ENCODE measurements around the gene GPR85.
"Not testable (repeated sequence)": the region's sequence is repeated elsewhere in the genome, so short reads cannot be mapped to it uniquely, and the experiment has no call there.

The GPR85 gene

GRCh38 chr7:113086431-113086888 lies at the start of gene GPR85:
Gene GPR85, minus strand, starts transcription at chr7:113086827. Its CDS starts 2,106 bp downstream, at chr7:113084721.
- FAIRE-seq, result no peak

- FAIRE-seq, result no peak
These were observed 47.4 kb upstream of the GPR85 start for GRCh38 chr7:113134025-113134424.

- no peak for FAIRE-seq
These were observed 44.7 kb upstream of the GPR85 start for GRCh38 chr7:113131367-113131766.

GRCh38 chr7:113128031-113128430 lies 41.4 kb upstream of the GPR85 start:
- FAIRE-seq, result no peak

- no peak for FAIRE-seq
These were observed 39.1 kb upstream of the GPR85 start for GRCh38 chr7:113125728-113126127.

- FAIRE-seq, result no peak
These were observed 36.1 kb upstream of the GPR85 start for GRCh38 chr7:113122744-113123143.

- no peak for FAIRE-seq
These were observed 34.0 kb upstream of the GPR85 start for GRCh38 chr7:113120647-113121046.

- FAIRE-seq, result no peak
These were observed 32.8 kb upstream of the GPR85 start for GRCh38 chr7:113119429-113119828.

GRCh38 chr7:113118074-113118959 lies 31.7 kb upstream of the GPR85 start, which contains the start of gene SMIM30:
Gene SMIM30, minus strand, starts transcription at chr7:113118554. Its CDS starts 976 bp downstream, at chr7:113117578.
- peak; percentile 95 for FAIRE-seq

GRCh38 chr7:113117374-113117774 lies 30.7 kb upstream of the GPR85 start:
- not testable (repeated sequence) for FAIRE-seq

- no peak for FAIRE-seq
These were observed 27.3 kb upstream of the GPR85 start for GRCh38 chr7:113113912-113114311.

GRCh38 chr7:113109718-113110117 lies 23.1 kb upstream of the GPR85 start:
- FAIRE-seq, result no peak

GRCh38 chr7:113100121-113100603 lies 13.5 kb upstream of the GPR85 start:
- FAIRE-seq, result no peak

GRCh38 chr7:113099284-113099919 lies 12.8 kb upstream of the GPR85 start:
- no peak for FAIRE-seq

- no peak for FAIRE-seq
These were observed 8.1 kb upstream of the GPR85 start for GRCh38 chr7:113094517-113095249.

GRCh38 chr7:113093561-113093960 lies 6.9 kb upstream of the GPR85 start:
- FAIRE-seq, result no peak

- FAIRE-seq, result no peak
These were observed 6.1 kb upstream of the GPR85 start for GRCh38 chr7:113092762-113093161.

- peak; percentile 93 for FAIRE-seq
These were observed 708 bp upstream of the GPR85 start for GRCh38 chr7:113087071-113087998.

GRCh38 chr7:113085781-113086390 lies 741 bp downstream of the GPR85 start:
- peak; percentile 72 for FAIRE-seq

GRCh38 chr7:113084496-113085172 lies 2.0 kb downstream of the GPR85 start:
- FAIRE-seq, result no peak

Measured in islet of Langerhans (tissue), 1 donor.